HG02798 (cell line): Measurements from ENCODE around the gene RHBG.

Experiments
- ATAC-seq: cut with Tn5 transposase; IDR thresholded peaks from one replicate; pipeline ENCODE4 v1.9.1; 2021; ENCODE audit warnings: mild to moderate bottlenecking; ENCODE audit not compliant: unreplicated experiment, poor library complexity

Gene RHBG

GRCh38 chr1:156385534-156386031 lies 16.6 kb downstream of the RHBG start:
- ATAC-seq: no peak

GRCh38 chr1:156386134-156386901 lies 17.3 kb downstream of the RHBG start:
- no peak for ATAC-seq

- ATAC-seq: no peak
Observed at GRCh38 chr1:156386949-156387869, 18.2 kb downstream of the RHBG start.

DNA sequence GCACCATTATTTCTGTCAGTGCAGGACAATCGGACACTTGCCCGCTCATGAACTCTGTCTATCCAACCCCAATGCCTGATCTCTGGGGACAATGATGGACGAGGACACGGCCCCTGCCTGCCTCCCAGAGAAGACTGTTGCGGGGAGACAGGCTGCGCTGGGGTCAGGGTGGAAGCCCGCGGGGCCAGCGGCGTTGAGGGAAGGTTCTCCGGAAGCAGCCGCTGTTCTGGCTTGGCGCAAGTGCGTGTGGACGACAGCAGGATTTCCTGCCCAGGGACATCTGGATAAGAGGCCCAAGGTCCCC lies 18.8 kb downstream of the RHBG start:
- ATAC-seq: no peak

- ATAC-seq: no peak
Observed at GRCh38 chr1:156388174-156389137, 19.4 kb downstream of the RHBG start.

- ATAC-seq: no peak
Observed at GRCh38 chr1:156389311-156389710, 20.3 kb downstream of the RHBG start.

GRCh38 chr1:156390469-156391365 lies 21.7 kb downstream of the RHBG start:
- no peak for ATAC-seq

GRCh38 chr1:156391366-156391677 lies 22.3 kb downstream of the RHBG start:
- no peak for ATAC-seq

GRCh38 chr1:156391701-156392100 lies 22.7 kb downstream of the RHBG start:
- ATAC-seq: no peak

- no peak for ATAC-seq
Observed at GRCh38 chr1:156392452-156392853, 23.4 kb downstream of the RHBG start.

GRCh38 chr1:156393095-156393494 lies 24.1 kb downstream of the RHBG start:
- ATAC-seq: no peak

- no peak for ATAC-seq
Observed at GRCh38 chr1:156394082-156394481, 25.1 kb downstream of the RHBG start.

DNA sequence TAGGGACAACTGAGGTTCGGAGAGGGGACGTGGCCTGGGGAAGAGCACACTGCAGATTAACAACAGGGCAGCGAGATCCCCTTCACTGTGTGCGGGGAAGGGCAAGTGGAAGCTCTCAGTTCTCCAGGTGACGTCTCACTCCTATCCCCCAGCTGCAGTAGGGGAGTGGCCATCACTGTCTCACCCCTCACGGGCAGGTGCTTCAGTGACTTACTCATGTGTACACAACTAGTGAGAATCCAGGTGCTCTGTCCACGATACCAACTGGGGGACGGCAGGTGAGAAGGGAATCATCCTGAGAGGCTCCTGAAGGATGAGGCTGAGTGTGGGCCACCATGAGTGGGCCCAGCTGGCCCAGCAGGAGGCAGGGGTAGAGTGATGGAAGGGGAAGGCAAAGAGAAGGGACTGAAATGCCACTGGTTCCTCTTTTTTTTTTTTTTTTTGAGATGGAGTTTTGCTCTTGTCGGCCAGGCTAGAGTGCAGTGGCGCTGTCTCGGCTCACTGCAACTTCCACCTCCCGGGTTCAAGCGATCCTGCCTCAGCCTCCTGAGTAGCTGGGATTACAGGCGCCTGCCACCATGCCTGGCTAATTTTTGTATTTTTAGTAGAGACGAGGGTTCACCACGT lies 25.9 kb downstream of the RHBG start:
- no peak for ATAC-seq

GRCh38 chr1:156399355-156400125 lies 30.5 kb downstream of the RHBG start:
- ATAC-seq: no peak

DNA sequence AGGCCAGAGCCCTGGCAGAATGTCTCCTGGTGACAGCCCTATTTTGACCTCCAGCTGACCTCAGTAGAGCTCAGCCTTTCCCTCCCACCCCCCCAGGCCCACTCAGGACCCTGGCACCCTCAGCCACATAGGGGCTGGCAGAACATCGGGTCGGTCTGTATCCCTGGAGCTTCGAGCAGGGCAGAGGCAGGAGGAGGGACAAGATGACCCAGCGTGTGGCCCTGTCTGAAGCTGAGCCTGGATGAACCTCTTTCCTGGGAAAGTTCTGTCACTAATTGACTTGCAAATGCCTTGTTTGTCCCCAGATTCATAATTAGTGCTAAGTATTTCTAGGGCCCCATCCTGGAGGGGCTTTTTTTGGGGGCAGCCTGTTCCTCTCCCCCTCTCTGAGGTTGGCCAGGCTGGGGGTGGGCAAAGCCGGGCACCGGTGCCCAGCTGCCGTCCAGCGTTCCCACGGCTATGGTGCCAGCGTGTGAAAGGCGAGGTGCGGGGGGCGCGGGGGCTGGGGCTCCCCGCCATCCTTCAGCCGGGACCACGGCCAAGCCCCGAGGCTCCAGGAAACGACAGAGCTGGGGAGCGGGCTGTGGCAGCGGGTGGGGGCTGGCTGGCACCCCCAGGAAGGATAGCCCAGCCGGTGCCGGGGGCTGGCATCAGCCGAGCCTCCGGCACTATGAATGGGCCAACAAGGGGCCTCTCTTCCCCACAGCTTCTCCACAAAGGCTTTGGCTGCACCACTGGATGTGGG lies 31.4 kb downstream of the RHBG start:
- ATAC-seq: no peak

DNA sequence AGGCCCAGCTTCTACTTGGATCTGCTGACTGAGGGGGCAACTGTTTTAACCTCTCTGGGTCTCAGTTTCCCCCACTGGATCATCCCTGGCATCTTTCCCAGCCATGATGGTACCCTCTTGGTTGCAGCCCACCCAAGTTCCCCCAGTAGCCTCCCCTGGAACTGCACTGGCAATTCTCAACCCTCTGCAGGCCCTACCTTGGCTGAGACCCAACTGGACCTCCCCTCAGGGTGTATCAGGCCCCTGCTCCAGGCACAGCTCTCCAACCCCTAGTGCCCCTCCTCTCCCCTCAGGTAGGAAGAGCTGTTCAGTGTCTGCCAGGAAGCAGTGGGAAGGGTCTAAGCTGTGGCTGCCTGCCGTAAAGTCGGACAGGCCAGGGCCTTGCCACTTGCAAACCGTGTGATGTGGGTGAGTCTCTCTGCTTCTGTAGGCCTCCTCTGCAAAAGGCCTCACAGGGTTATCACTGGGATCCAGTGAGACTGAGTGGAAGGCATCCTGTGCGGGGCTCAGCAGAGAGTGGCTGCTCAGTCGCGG lies 32.1 kb downstream of the RHBG start:
- no peak for ATAC-seq

GRCh38 chr1:156401681-156402081 lies 32.7 kb downstream of the RHBG start:
- no peak for ATAC-seq
